ENCODE results near the gene RAB10.
A peak's percentile ranks its signal among the peaks of the same experiment; 100 is the strongest.

RAB10 gene

DNA sequence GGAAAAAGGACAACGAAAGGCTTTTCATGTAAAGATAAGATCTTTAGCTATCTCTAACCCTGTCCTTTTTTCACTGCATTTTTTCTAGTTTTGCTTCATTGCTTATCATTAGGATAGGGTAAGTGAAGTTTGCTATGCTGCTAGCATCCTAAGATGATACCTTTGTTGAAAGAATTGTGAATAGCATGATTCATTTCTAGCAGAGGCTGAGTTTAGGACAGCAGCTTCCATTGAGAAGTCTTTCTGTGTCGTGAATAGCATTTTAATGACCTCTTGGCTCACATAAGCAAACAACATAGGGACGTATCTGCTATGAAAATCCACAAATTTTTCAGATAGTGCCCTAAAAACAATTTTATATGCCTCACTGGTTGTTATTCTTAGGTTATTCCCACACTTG, 102.6 kb downstream of the RAB10 start:
- Histone ChIP-seq H3K23ac (ENCODE audit: low read length) (no peak overlapping the region), H3K18ac (ENCODE audit: low read length) (no peak overlapping the region), H2BK15ac (replicated peaks; ENCODE audit: low read depth) (no peak overlapping the region), H2BK120ac (ENCODE audit: low read depth, low read length) (no peak overlapping the region), H3K56ac (ENCODE audit: low read length) (no peak overlapping the region), H3K27ac (ENCODE audit: low read depth, low read length) (no peak overlapping the region), H3K36me3 (ENCODE audit: control insufficient read depth, insufficient read depth, low read length) (peaks cover 2% of the 10 kb centered on the region), H4K8ac (ENCODE audit: low read depth, low read length) (no peak overlapping the region), H3K4me1 (ENCODE audit: control insufficient read depth, low read depth, low read length) (no peaks in the 10 kb centered on the region), H3K79me2 (ENCODE audit: control insufficient read depth, insufficient read depth, low read length) (no peaks in the 10 kb centered on the region), H2AK5ac (ENCODE audit: low read length) (no peak overlapping the region), H3K4me3 (ENCODE audit: low read length) (no peak overlapping the region), H3K4me2 (ENCODE audit: low read length) (no peak overlapping the region), H2BK5ac (ENCODE audit: low read length) (no peak overlapping the region), H3K79me1 (ENCODE audit: low read length) (no peaks in the 10 kb centered on the region), H3K4ac (ENCODE audit: low read depth, low read length) (no peak overlapping the region), H4K5ac (ENCODE audit: low read length) (no peak overlapping the region), H3K27me3 (ENCODE audit: insufficient read depth, low read length, poor library complexity) (no peaks in the 10 kb centered on the region), H3K9ac (ENCODE audit: low read length) (no peak overlapping the region)
- no peak for DNase-seq
- WGBS (ENCODE audit: extremely low coverage, insufficient coverage, low lambda C conversion rate) = no CpG with 5 or more reads among the region's 3 CpGs

DNA sequence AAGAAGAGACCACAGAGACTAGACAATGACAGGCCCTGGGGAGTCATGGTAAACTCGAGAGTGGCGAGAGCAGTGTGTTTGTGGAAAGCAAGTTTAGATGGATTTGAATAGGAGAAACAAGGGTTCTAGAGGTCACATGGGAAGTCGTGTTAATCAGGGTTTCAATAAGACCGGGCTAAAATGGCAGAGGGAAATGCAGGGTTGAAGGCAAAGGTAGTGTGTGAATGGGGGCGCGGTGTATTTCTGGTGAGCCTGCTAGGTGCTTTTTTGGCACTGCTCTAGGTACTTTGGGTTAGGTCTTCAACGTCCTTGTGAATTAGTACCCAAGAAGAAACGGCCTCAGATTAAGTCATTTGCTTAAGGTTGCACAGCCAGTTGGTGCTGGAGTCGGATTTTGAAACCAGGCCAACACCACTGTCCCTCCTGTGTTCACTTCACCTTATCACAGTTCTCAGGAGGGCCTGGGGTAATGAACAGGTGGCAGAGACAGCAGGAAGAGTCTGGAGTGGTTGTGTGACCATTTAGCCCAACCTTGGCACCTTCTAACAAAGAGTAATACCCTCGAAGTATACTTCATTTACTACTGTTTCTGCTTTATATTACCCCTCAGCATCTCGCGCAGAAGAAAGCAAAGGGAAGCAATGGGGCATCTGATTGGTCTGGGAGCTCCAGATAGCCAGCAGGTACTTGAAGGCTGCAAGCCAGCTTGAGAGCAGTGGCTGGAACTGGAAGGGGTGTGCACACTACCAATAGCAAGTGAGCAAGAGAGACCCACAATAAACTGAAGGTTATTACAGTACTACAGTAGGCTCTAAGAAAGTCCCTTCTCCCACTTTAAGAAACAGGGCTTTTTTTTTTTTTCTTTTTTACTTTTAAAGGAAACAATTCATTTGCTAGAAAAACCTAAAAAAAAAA, 105.6 kb downstream of the RAB10 start:
- whole genome bisulfite sequencing (ENCODE audit: extremely low coverage, insufficient coverage, low lambda C conversion rate) = no CpG with 5 or more reads among the region's 12 CpGs
- H3K79me1 ChIP-seq (ENCODE audit: low read length) = no peaks in the 10 kb centered on the region
- H3K79me2 ChIP-seq (ENCODE audit: control insufficient read depth, insufficient read depth, low read length) = no peaks in the 10 kb centered on the region
- no peak overlapping the region for H2BK120ac ChIP-seq (ENCODE audit: low read depth, low read length)
- H3K27ac ChIP-seq (ENCODE audit: low read depth, low read length) = no peak overlapping the region
- H3K4me2 ChIP-seq (ENCODE audit: low read length) = no peak overlapping the region
- H3K18ac ChIP-seq (ENCODE audit: low read length) = no peak overlapping the region
- peak; percentile 14 for DNase-seq
- no peak overlapping the region for H3K9ac ChIP-seq (ENCODE audit: low read length)
- no peak overlapping the region for H2BK5ac ChIP-seq (ENCODE audit: low read length)
- H3K27me3 ChIP-seq (ENCODE audit: insufficient read depth, low read length, poor library complexity) = no peaks in the 10 kb centered on the region
- H3K4ac ChIP-seq (ENCODE audit: low read depth, low read length) = no peak overlapping the region
- H4K8ac ChIP-seq (ENCODE audit: low read depth, low read length) = no peak overlapping the region
- no peak overlapping the region for H4K5ac ChIP-seq (ENCODE audit: low read length)
- no peak overlapping the region for H3K4me3 ChIP-seq (ENCODE audit: low read length)
- no peak overlapping the region for H2BK15ac ChIP-seq (replicated peaks; ENCODE audit: low read depth)
- H3K56ac ChIP-seq (ENCODE audit: low read length) = no peak overlapping the region
- H2AK5ac ChIP-seq (ENCODE audit: low read length) = no peak overlapping the region
- H3K4me1 ChIP-seq (ENCODE audit: control insufficient read depth, low read depth, low read length) = no peaks in the 10 kb centered on the region
- peaks cover 2% of the 10 kb centered on the region for H3K36me3 ChIP-seq (ENCODE audit: control insufficient read depth, insufficient read depth, low read length)
- no peak overlapping the region for H3K23ac ChIP-seq (ENCODE audit: low read length)

DNA sequence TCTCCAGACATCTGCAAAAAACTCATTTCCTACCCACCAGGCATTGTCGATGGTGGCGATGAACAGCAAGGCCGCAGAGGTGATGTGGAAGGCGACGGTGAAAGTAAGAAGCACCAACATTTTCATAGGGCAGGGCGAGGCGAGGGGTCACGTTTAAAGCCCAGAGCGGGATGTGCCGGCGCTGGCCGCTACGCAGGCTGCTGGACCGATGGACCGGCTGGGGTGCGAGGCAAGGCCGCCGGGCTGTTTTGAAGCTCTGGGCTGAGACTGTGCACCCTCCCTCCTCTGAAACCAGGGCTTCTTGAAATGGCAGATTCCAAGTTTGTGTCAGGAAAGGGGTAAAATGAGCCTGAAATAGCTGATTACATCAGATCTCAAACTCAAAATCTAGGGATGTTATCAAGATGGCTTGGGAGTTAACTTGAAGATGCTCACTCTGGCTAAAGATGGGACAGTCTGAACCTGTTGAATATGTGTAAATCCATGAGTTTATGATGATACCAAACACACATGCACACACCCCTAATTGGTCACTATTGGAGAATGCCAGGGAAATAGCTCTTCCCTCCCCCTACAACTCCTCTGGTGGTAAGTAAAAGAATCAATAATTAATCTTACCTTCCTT, 107.4 kb downstream of the RAB10 start:
- Histone ChIP-seq H3K27me3 (ENCODE audit: insufficient read depth, low read length, poor library complexity) (no peaks in the 10 kb centered on the region), H2BK15ac (replicated peaks; ENCODE audit: low read depth) (no peak overlapping the region), H2AK5ac (ENCODE audit: low read length) (no peak overlapping the region), H3K79me2 (ENCODE audit: control insufficient read depth, insufficient read depth, low read length) (no peaks in the 10 kb centered on the region), H4K5ac (ENCODE audit: low read length) (no peak overlapping the region), H3K36me3 (ENCODE audit: control insufficient read depth, insufficient read depth, low read length) (peaks cover 2% of the 10 kb centered on the region), H3K9ac (ENCODE audit: low read length) (no peak overlapping the region), H3K56ac (ENCODE audit: low read length) (no peak overlapping the region), H2BK5ac (ENCODE audit: low read length) (no peak overlapping the region), H3K4me1 (ENCODE audit: control insufficient read depth, low read depth, low read length) (no peaks in the 10 kb centered on the region), H2BK120ac (ENCODE audit: low read depth, low read length) (no peak overlapping the region), H3K4me2 (ENCODE audit: low read length) (no peak overlapping the region), H3K79me1 (ENCODE audit: low read length) (no peaks in the 10 kb centered on the region), H3K4me3 (ENCODE audit: low read length) (no peak overlapping the region), H3K4ac (ENCODE audit: low read depth, low read length) (no peak overlapping the region), H3K27ac (ENCODE audit: low read depth, low read length) (no peak overlapping the region), H4K8ac (ENCODE audit: low read depth, low read length) (no peak overlapping the region), H3K18ac (ENCODE audit: low read length) (no peak overlapping the region), H3K23ac (ENCODE audit: low read length) (no peak overlapping the region)
- WGBS (ENCODE audit: extremely low coverage, insufficient coverage, low lambda C conversion rate) = no CpG with 5 or more reads among the region's 18 CpGs
- DNase-seq = no peak

DNA sequence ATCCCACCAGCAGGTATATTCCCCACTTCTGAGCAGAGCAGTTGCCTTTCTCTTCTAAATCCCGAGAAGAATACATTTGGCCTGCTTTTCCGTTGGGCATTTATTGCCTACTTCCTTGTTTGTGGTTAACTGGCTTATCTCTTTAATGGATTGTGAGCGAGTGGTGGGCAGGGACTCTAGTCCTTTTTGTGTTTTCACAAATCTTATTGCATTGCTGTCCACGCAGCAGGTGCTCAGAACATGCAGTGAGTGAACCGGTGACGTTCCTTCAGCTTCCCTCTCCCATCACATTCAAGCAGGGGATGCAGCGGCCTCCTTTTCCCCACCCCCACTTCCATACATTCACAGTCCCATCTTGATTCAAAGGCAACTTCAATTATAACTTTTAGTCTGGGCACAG, 110.1 kb downstream of the RAB10 start:
- no peak overlapping the region for H2BK120ac ChIP-seq (ENCODE audit: low read depth, low read length)
- no peak overlapping the region for H2BK5ac ChIP-seq (ENCODE audit: low read length)
- H3K56ac ChIP-seq (ENCODE audit: low read length) = no peak overlapping the region
- H3K36me3 ChIP-seq (ENCODE audit: control insufficient read depth, insufficient read depth, low read length) = no peaks in the 10 kb centered on the region
- WGBS (ENCODE audit: extremely low coverage, insufficient coverage, low lambda C conversion rate) = no CpG with 5 or more reads among the region's 7 CpGs
- no peaks in the 10 kb centered on the region for H3K27me3 ChIP-seq (ENCODE audit: insufficient read depth, low read length, poor library complexity)
- H3K4me2 ChIP-seq (ENCODE audit: low read length) = no peak overlapping the region
- no peak overlapping the region for H3K4me3 ChIP-seq (ENCODE audit: low read length)
- no peaks in the 10 kb centered on the region for H3K79me1 ChIP-seq (ENCODE audit: low read length)
- no peaks in the 10 kb centered on the region for H3K4me1 ChIP-seq (ENCODE audit: control insufficient read depth, low read depth, low read length)
- no peak overlapping the region for H4K8ac ChIP-seq (ENCODE audit: low read depth, low read length)
- H3K4ac ChIP-seq (ENCODE audit: low read depth, low read length) = no peak overlapping the region
- no peak overlapping the region for H3K27ac ChIP-seq (ENCODE audit: low read depth, low read length)
- peak; percentile 16 for DNase-seq
- no peak overlapping the region for H2BK15ac ChIP-seq (replicated peaks; ENCODE audit: low read depth)
- H3K79me2 ChIP-seq (ENCODE audit: control insufficient read depth, insufficient read depth, low read length) = no peaks in the 10 kb centered on the region
- H3K9ac ChIP-seq (ENCODE audit: low read length) = no peak overlapping the region
- H4K5ac ChIP-seq (ENCODE audit: low read length) = no peak overlapping the region
- no peak overlapping the region for H2AK5ac ChIP-seq (ENCODE audit: low read length)
- no peak overlapping the region for H3K23ac ChIP-seq (ENCODE audit: low read length)
- no peak overlapping the region for H3K18ac ChIP-seq (ENCODE audit: low read length)

DNA sequence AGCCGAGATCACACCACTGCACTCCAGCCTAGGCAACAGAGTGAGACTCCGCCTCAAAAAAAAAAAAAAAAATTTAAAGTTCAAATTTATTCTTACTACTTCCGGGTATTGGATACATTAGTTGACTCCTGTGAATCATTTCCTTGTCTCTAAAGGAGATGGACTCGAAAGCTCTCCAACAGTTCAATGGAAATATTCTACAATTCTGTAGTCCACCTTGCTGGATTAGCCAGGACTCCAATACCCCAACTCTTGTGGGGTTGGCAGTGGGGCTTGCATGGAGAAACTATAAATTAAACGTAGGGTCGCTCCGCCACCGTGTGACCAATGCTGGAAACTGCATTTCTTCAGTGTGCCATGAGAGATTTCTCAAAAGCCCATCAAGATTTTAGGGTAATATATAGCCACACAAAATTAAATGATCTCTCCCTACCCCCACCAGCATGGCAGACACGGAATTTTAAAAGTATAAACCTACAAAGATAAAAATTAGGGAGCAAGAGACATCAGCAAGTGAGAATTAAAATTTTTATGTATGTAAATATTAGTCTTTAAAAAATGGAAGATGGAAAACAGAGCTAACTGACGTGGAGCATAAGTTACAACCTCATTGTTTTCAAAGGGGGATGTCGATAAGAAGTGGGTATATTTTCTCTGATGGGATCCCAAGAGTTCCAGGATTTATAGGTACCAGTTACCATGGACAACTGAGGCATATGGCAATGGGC, 111.2 kb downstream of the RAB10 start:
- H3K79me2 ChIP-seq (ENCODE audit: control insufficient read depth, insufficient read depth, low read length) = no peaks in the 10 kb centered on the region
- H3K4me1 ChIP-seq (ENCODE audit: control insufficient read depth, low read depth, low read length) = no peaks in the 10 kb centered on the region
- H3K18ac ChIP-seq (ENCODE audit: low read length) = no peak overlapping the region
- H3K27me3 ChIP-seq (ENCODE audit: insufficient read depth, low read length, poor library complexity) = no peaks in the 10 kb centered on the region
- no peak overlapping the region for H3K4ac ChIP-seq (ENCODE audit: low read depth, low read length)
- H3K4me2 ChIP-seq (ENCODE audit: low read length) = no peak overlapping the region
- H3K4me3 ChIP-seq (ENCODE audit: low read length) = no peak overlapping the region
- no peak overlapping the region for H4K5ac ChIP-seq (ENCODE audit: low read length)
- WGBS (ENCODE audit: extremely low coverage, insufficient coverage, low lambda C conversion rate) = no CpG with 5 or more reads among the region's 11 CpGs
- no peak overlapping the region for H3K27ac ChIP-seq (ENCODE audit: low read depth, low read length)
- no peak overlapping the region for H3K9ac ChIP-seq (ENCODE audit: low read length)
- no peak overlapping the region for H3K23ac ChIP-seq (ENCODE audit: low read length)
- no peaks in the 10 kb centered on the region for H3K79me1 ChIP-seq (ENCODE audit: low read length)
- peak; percentile 73 for DNase-seq
- H2BK15ac ChIP-seq (replicated peaks; ENCODE audit: low read depth) = no peak overlapping the region
- H3K36me3 ChIP-seq (ENCODE audit: control insufficient read depth, insufficient read depth, low read length) = no peaks in the 10 kb centered on the region
- H2BK120ac ChIP-seq (ENCODE audit: low read depth, low read length) = no peak overlapping the region
- H2AK5ac ChIP-seq (ENCODE audit: low read length) = no peak overlapping the region
- H2BK5ac ChIP-seq (ENCODE audit: low read length) = no peak overlapping the region
- no peak overlapping the region for H4K8ac ChIP-seq (ENCODE audit: low read depth, low read length)
- H3K56ac ChIP-seq (ENCODE audit: low read length) = no peak overlapping the region

Data from mesendoderm (in vitro differentiated cells).